ENCODE data around the gene UBXN4. TPM values are rescaled to one million over a fixed set of nuclear protein-coding genes. Genes with fewer than 3 reads are reported as not detected.

UBXN4 gene
- total RNA-seq, 4 donors from 2014 or later: 60.2 to 102 (median 78.3) TPM

DNA sequence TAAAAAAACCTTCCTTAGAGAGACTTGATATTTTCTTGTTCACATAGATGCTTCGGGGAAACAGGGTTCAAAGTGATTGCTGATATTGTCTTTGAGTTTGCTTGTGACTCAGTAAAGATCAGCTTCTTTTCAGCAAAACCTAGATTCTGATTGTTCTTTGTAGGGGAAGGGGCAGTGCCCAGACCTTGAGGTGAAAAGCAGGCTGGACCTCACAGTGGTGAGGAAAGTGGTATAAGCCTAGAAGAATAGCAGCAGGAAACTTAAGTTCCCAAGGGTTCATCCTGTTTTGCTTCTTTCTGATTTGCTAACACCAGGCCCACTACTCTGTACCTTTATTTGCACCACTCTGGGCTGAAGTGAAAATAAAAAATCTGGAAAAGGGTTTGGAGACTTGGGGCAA is 20.9 kb downstream of the UBXN4 start:
- peaks cover 0 to 99% (median 0%) of the 10 kb centered on the region in 3 donors for H3K36me3 ChIP-seq
- DNase-seq: no peak

GRCh38 chr2:135768863-135769262 is 27.2 kb downstream of the UBXN4 start:
- TF ChIP-seq, protein P1, sequence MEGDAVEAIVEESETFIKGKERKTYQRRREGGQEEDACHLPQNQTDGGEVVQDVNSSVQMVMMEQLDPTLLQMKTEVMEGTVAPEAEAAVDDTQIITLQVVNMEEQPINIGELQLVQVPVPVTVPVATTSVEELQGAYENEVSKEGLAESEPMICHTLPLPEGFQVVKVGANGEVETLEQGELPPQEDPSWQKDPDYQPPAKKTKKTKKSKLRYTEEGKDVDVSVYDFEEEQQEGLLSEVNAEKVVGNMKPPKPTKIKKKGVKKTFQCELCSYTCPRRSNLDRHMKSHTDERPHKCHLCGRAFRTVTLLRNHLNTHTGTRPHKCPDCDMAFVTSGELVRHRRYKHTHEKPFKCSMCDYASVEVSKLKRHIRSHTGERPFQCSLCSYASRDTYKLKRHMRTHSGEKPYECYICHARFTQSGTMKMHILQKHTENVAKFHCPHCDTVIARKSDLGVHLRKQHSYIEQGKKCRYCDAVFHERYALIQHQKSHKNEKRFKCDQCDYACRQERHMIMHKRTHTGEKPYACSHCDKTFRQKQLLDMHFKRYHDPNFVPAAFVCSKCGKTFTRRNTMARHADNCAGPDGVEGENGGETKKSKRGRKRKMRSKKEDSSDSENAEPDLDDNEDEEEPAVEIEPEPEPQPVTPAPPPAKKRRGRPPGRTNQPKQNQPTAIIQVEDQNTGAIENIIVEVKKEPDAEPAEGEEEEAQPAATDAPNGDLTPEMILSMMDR (IDR thresholded peaks at IDR 0.05): no peak
- H3K9me3 ChIP-seq: no peaks in the 10 kb centered on the region
- no peak overlapping the region for H3K27ac ChIP-seq
- H3K4me3 ChIP-seq: no peak overlapping the region
- no peaks in the 10 kb centered on the region for H3K4me1 ChIP-seq
- H3K36me3 ChIP-seq: peaks cover 0 to 99% (median 2%) of the 10 kb centered on the region in 3 donors
- H3K27me3 ChIP-seq: no peaks in the 10 kb centered on the region
- DNase-seq: no peak

More for the DNA sequence above, 20.9 kb downstream of the UBXN4 start:
- no peak overlapping the region for H3K4me3 ChIP-seq
- H3K4me1 ChIP-seq: no peaks in the 10 kb centered on the region
- no peaks in the 10 kb centered on the region for H3K27me3 ChIP-seq
- TF ChIP-seq POLR2A (IDR thresholded peaks at IDR 0.05): no peak
- TF ChIP-seq, protein P1 (IDR thresholded peaks at IDR 0.05): no peak
- H3K9me3 ChIP-seq: peaks cover 0 to under 1% (median 0%) of the 10 kb centered on the region in 4 donors
- H3K27ac ChIP-seq: no peak overlapping the region

DNA sequence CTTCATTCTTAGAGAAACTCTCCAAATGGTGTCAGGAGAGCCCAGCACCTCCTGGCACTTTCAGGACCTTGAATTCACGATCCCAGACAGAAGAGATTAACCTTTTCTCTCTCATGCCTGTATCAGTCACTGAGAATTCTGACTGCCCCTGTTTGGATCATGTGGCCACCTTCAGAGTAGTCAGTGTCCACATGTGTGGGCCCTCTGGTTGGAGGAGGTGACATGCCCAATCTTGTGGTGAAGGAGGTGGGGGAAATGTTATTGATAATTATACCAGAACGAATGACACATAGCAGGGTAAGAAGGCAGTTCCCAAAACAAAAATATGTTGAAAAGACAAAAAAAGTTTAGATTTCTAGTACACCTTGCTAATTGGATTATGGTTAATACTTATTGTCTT is 31.7 kb downstream of the UBXN4 start:
- no peaks in the 10 kb centered on the region for H3K4me1 ChIP-seq
- no peak overlapping the region for H3K4me3 ChIP-seq
- H3K36me3 ChIP-seq: peaks cover 0 to 98% (median 2%) of the 10 kb centered on the region in 3 donors
- no peak overlapping the region for H3K27ac ChIP-seq
- DNase-seq: no peak
- no peaks in the 10 kb centered on the region for H3K27me3 ChIP-seq
- no peaks in the 10 kb centered on the region for H3K9me3 ChIP-seq
- TF ChIP-seq POLR2A (IDR thresholded peaks at IDR 0.05): no peak
- TF ChIP-seq, protein P1 (IDR thresholded peaks at IDR 0.05): no peak

GRCh38 chr2:135773917-135774316 is 32.3 kb downstream of the UBXN4 start:
- H3K27me3 ChIP-seq: no peaks in the 10 kb centered on the region
- H3K4me3 ChIP-seq: no peak overlapping the region
- no peak for DNase-seq
- H3K36me3 ChIP-seq: peaks cover 0 to 98% (median 2%) of the 10 kb centered on the region in 3 donors
- no peaks in the 10 kb centered on the region for H3K9me3 ChIP-seq
- no peak overlapping the region for H3K27ac ChIP-seq
- TF ChIP-seq, protein P1 (IDR thresholded peaks at IDR 0.05): no peak
- no peak for TF ChIP-seq POLR2A (IDR thresholded peaks at IDR 0.05)
- no peaks in the 10 kb centered on the region for H3K4me1 ChIP-seq

DNA sequence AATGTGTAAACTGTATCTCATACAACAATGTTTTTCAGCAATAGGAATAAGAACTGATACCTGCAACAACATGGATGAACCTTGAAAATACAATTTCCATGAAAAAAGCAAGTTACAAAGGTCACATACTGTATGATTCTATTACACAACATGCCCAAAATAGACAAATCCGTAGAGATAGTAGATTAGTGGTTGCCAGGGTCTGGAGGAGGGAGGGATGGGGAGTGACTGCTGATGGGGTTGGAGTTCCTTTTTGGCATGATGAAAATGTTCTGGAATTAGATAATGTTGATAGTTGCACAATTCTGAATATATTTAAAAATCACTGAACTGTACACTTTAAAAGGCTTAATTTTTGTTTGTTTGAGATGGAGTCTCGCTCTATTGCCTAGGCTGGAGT is 33.8 kb downstream of the UBXN4 start:
- no peak overlapping the region for H3K27ac ChIP-seq
- no peaks in the 10 kb centered on the region for H3K27me3 ChIP-seq
- H3K4me1 ChIP-seq: no peaks in the 10 kb centered on the region
- TF ChIP-seq POLR2A (IDR thresholded peaks at IDR 0.05): no peak
- TF ChIP-seq, protein P1 (IDR thresholded peaks at IDR 0.05): no peak
- H3K36me3 ChIP-seq: peaks cover 0 to 95% (median 0%) of the 10 kb centered on the region in 3 donors
- no peak for DNase-seq
- H3K4me3 ChIP-seq: no peak overlapping the region
- H3K9me3 ChIP-seq: no peaks in the 10 kb centered on the region

DNA sequence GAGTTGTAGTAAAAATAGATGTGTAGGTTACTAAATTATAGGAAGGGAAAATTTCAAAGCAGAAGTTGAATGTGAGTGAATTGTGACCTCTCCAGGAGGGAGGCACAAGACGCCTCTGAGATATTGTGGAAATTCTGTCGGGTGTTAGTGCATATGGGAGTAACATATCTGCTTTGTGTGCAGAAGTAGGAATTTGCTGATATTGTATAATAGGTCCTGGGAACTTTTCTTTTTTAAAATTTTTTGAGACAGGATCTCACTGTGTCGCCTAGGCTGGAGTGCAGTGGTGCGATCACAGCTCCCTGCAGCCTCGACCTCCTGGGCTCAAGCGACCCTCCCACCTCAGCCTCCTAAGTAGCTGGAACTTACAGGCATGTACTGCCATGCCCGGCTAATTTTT is 34.7 kb downstream of the UBXN4 start:
- Histone ChIP-seq H3K36me3 (peaks cover 0 to 95% (median 0%) of the 10 kb centered on the region in 3 donors), H3K27ac (no peak overlapping the region), H3K4me1 (no peaks in the 10 kb centered on the region), H3K27me3 (no peaks in the 10 kb centered on the region), H3K4me3 (no peak overlapping the region), H3K9me3 (no peaks in the 10 kb centered on the region)
- DNase-seq: no peak
- TF ChIP-seq, protein P1 (IDR thresholded peaks at IDR 0.05): no peak

All from Peyer's patch (tissue), 4 donors.